ENCODE measurements around the gene THBD.

DNA sequence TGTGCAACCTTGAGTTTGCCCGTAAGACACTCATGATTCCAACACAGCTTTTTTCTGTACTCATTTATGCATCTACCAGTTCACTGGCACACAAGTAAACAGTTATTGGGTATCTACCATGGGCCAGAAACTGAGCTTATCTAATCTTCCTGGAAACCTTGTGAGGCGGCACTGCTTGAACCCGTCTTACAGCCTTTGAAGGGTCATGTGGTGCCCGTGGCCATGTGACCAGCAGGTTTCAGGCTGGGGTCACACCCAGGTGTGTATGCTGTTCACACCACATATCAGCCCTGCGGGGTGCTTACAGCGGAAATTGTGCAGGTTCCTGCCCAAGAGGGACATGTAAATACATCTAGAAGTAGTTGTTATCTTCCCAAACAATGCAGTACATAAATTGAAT lies 6.1 kb downstream of the THBD start:
- TF ChIP-seq, protein P1, sequence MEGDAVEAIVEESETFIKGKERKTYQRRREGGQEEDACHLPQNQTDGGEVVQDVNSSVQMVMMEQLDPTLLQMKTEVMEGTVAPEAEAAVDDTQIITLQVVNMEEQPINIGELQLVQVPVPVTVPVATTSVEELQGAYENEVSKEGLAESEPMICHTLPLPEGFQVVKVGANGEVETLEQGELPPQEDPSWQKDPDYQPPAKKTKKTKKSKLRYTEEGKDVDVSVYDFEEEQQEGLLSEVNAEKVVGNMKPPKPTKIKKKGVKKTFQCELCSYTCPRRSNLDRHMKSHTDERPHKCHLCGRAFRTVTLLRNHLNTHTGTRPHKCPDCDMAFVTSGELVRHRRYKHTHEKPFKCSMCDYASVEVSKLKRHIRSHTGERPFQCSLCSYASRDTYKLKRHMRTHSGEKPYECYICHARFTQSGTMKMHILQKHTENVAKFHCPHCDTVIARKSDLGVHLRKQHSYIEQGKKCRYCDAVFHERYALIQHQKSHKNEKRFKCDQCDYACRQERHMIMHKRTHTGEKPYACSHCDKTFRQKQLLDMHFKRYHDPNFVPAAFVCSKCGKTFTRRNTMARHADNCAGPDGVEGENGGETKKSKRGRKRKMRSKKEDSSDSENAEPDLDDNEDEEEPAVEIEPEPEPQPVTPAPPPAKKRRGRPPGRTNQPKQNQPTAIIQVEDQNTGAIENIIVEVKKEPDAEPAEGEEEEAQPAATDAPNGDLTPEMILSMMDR (IDR thresholded peaks at IDR 0.05; ENCODE audit: low read length): no peak
- no peak for TF ChIP-seq EZH2 (optimal IDR thresholded peaks at IDR 0.05; ENCODE audit: low read depth, low read length)
